ENCODE measurements around the gene SLC25A33. TPM values are rescaled to one million over a fixed set of nuclear protein-coding genes. Genes with fewer than 3 reads are reported as not detected.

Gene SLC25A33
- total RNA-seq, 2 experiments from 2014 or later: 3.3 to 3.9 TPM

GRCh38 chr1:9603307-9603706, 64.0 kb downstream of the SLC25A33 start:
- Mint-ChIP-seq H3K27me3 (no peaks in the 10 kb centered on the region), H3K36me3 (no peaks in the 10 kb centered on the region), H3K9me3 (no peaks in the 10 kb centered on the region), H3K27ac (no peak overlapping the region), H3K4me3 (no peak overlapping the region), H3K4me1 (no peaks in the 10 kb centered on the region)
- DNase-seq (no peak), ATAC-seq (ENCODE audit: low read depth) (no peak)
- POLR2A ChIA-PET: no interaction called here

GRCh38 chr1:9603766-9604753, 64.8 kb downstream of the SLC25A33 start:
- DNase-seq: no peak

GRCh38 chr1:9604836-9605235, 65.6 kb downstream of the SLC25A33 start:
- Mint-ChIP-seq H3K27me3 (no peaks in the 10 kb centered on the region), H3K36me3 (no peaks in the 10 kb centered on the region), H3K27ac (no peak overlapping the region), H3K4me3 (no peak overlapping the region), H3K9me3 (no peaks in the 10 kb centered on the region), H3K4me1 (no peaks in the 10 kb centered on the region)
- DNase-seq (no peak), ATAC-seq (ENCODE audit: low read depth) (no peak)
- POLR2A ChIA-PET: no interaction called here

More at GRCh38 chr1:9603766-9604753, 64.8 kb downstream of the SLC25A33 start:
- POLR2A ChIA-PET: no interaction called here
- Mint-ChIP-seq H3K36me3 (no peaks in the 10 kb centered on the region), H3K9me3 (no peaks in the 10 kb centered on the region), H3K27me3 (no peaks in the 10 kb centered on the region), H3K4me3 (no peak overlapping the region), H3K27ac (no peak overlapping the region), H3K4me1 (no peaks in the 10 kb centered on the region)
- no peak for ATAC-seq (ENCODE audit: low read depth)

GRCh38 chr1:9605946-9606455, 66.7 kb downstream of the SLC25A33 start:
- POLR2A ChIA-PET: interaction anchor here (1.0 kb wide), 1 partner anchor 41 kb away, joined by 3 read pairs; no protein-coding TSS in a partner anchor
- H3K27me3 Mint-ChIP-seq: no peaks in the 10 kb centered on the region
- no peaks in the 10 kb centered on the region for H3K4me1 Mint-ChIP-seq
- H3K4me3 Mint-ChIP-seq: no peak overlapping the region
- H3K27ac Mint-ChIP-seq: no peak overlapping the region
- H3K9me3 Mint-ChIP-seq: no peaks in the 10 kb centered on the region
- no peaks in the 10 kb centered on the region for H3K36me3 Mint-ChIP-seq
- no peak for DNase-seq
- no peak for ATAC-seq (ENCODE audit: low read depth)

GRCh38 chr1:9606458-9606857, 67.2 kb downstream of the SLC25A33 start:
- no peaks in the 10 kb centered on the region for H3K27me3 Mint-ChIP-seq
- no peaks in the 10 kb centered on the region for H3K9me3 Mint-ChIP-seq
- H3K27ac Mint-ChIP-seq: no peak overlapping the region
- DNase-seq (no peak), ATAC-seq (ENCODE audit: low read depth) (no peak)
- POLR2A ChIA-PET: interaction anchor here (1.0 kb wide), 1 partner anchor 40 kb away, joined by 3 read pairs; no protein-coding TSS in a partner anchor
- H3K4me3 Mint-ChIP-seq: no peak overlapping the region
- H3K4me1 Mint-ChIP-seq: no peaks in the 10 kb centered on the region
- no peaks in the 10 kb centered on the region for H3K36me3 Mint-ChIP-seq

- Mint-ChIP-seq H3K27me3 (no peaks in the 10 kb centered on the region), H3K4me1 (no peaks in the 10 kb centered on the region), H3K4me3 (no peak overlapping the region), H3K27ac (no peak overlapping the region), H3K36me3 (no peaks in the 10 kb centered on the region), H3K9me3 (no peaks in the 10 kb centered on the region)
- DNase-seq (no peak), ATAC-seq (ENCODE audit: low read depth) (no peak)
- POLR2A ChIA-PET: no interaction called here
Observed at GRCh38 chr1:9606948-9607347, 67.7 kb downstream of the SLC25A33 start.

GRCh38 chr1:9607352-9607751, 68.1 kb downstream of the SLC25A33 start:
- Mint-ChIP-seq H3K4me1 (no peaks in the 10 kb centered on the region), H3K27ac (no peak overlapping the region), H3K36me3 (no peaks in the 10 kb centered on the region), H3K9me3 (no peaks in the 10 kb centered on the region), H3K4me3 (no peak overlapping the region), H3K27me3 (no peaks in the 10 kb centered on the region)
- POLR2A ChIA-PET: no interaction called here
- no peak for DNase-seq
- no peak for ATAC-seq (ENCODE audit: low read depth)

GRCh38 chr1:9609998-9610397, 70.7 kb downstream of the SLC25A33 start:
- DNase-seq (no peak), ATAC-seq (ENCODE audit: low read depth) (no peak)
- POLR2A ChIA-PET: no interaction called here
- Mint-ChIP-seq H3K27ac (no peak overlapping the region), H3K27me3 (no peaks in the 10 kb centered on the region), H3K36me3 (no peaks in the 10 kb centered on the region), H3K4me1 (no peaks in the 10 kb centered on the region), H3K9me3 (no peaks in the 10 kb centered on the region), H3K4me3 (no peak overlapping the region)

- DNase-seq: no peak
- Mint-ChIP-seq H3K36me3 (no peaks in the 10 kb centered on the region), H3K4me3 (no peak overlapping the region), H3K4me1 (no peaks in the 10 kb centered on the region), H3K9me3 (no peaks in the 10 kb centered on the region), H3K27me3 (no peaks in the 10 kb centered on the region), H3K27ac (no peak overlapping the region)
- POLR2A ChIA-PET: no interaction called here
- ATAC-seq (ENCODE audit: low read depth): no peak
Observed at GRCh38 chr1:9610548-9610947, 71.3 kb downstream of the SLC25A33 start.

GRCh38 chr1:9611716-9612115, 72.5 kb downstream of the SLC25A33 start:
- POLR2A ChIA-PET: no interaction called here
- no peak overlapping the region for H3K27ac Mint-ChIP-seq
- no peaks in the 10 kb centered on the region for H3K36me3 Mint-ChIP-seq
- no peaks in the 10 kb centered on the region for H3K27me3 Mint-ChIP-seq
- no peak for ATAC-seq (ENCODE audit: low read depth)
- H3K4me1 Mint-ChIP-seq: no peaks in the 10 kb centered on the region
- no peaks in the 10 kb centered on the region for H3K9me3 Mint-ChIP-seq
- no peak for DNase-seq
- no peak overlapping the region for H3K4me3 Mint-ChIP-seq

GRCh38 chr1:9612162-9612845, 73.0 kb downstream of the SLC25A33 start:
- POLR2A ChIA-PET: no interaction called here
- Mint-ChIP-seq H3K4me3 (no peak overlapping the region), H3K4me1 (no peaks in the 10 kb centered on the region), H3K9me3 (no peaks in the 10 kb centered on the region), H3K27ac (no peak overlapping the region), H3K36me3 (no peaks in the 10 kb centered on the region), H3K27me3 (no peaks in the 10 kb centered on the region)
- DNase-seq: no peak
- ATAC-seq (ENCODE audit: low read depth): no peak

GRCh38 chr1:9612871-9613624, 73.8 kb downstream of the SLC25A33 start:
- DNase-seq (no peak), ATAC-seq (ENCODE audit: low read depth) (no peak)
- Mint-ChIP-seq H3K4me3 (no peak overlapping the region), H3K9me3 (no peaks in the 10 kb centered on the region), H3K27ac (no peak overlapping the region), H3K36me3 (no peaks in the 10 kb centered on the region), H3K27me3 (no peaks in the 10 kb centered on the region), H3K4me1 (no peaks in the 10 kb centered on the region)
- POLR2A ChIA-PET: no interaction called here

GRCh38 chr1:9613625-9614299, 74.5 kb downstream of the SLC25A33 start:
- POLR2A ChIA-PET: no interaction called here

More at GRCh38 chr1:9613625-9614299, 74.5 kb downstream of the SLC25A33 start:
- H3K9me3 Mint-ChIP-seq: no peaks in the 10 kb centered on the region
- ATAC-seq (ENCODE audit: low read depth) (no peak), DNase-seq (no peak)
- H3K4me1 Mint-ChIP-seq: no peaks in the 10 kb centered on the region
- H3K4me3 Mint-ChIP-seq: no peak overlapping the region
- no peaks in the 10 kb centered on the region for H3K36me3 Mint-ChIP-seq
- no peaks in the 10 kb centered on the region for H3K27me3 Mint-ChIP-seq
- no peak overlapping the region for H3K27ac Mint-ChIP-seq

Data from activated naive CD8-positive, alpha-beta T cell treated with anti-CD3 and anti-CD28 coated beads, Interleukin-2, amount 10 ng/mL, durations not matched to agents 7 days and 5 days (primary cell).